ENCODE data around the gene NRGN.

NRGN gene

GRCh38 chr11:124739479-124740276, at the start of gene NRGN:
TSS of gene NRGN (plus strand) at chr11:124739942. CDS start at chr11:124740085, 143 bp downstream.
- peak; percentile 73 for DNase-seq

- no peak for DNase-seq
These were observed 46.6 kb upstream of the NRGN start for GRCh38 chr11:124693142-124693541.

- no peak for DNase-seq
These were observed 40.2 kb upstream of the NRGN start for GRCh38 chr11:124699547-124699946.

GRCh38 chr11:124700028-124700427, 39.7 kb upstream of the NRGN start:
- DNase-seq, result no peak

DNA sequence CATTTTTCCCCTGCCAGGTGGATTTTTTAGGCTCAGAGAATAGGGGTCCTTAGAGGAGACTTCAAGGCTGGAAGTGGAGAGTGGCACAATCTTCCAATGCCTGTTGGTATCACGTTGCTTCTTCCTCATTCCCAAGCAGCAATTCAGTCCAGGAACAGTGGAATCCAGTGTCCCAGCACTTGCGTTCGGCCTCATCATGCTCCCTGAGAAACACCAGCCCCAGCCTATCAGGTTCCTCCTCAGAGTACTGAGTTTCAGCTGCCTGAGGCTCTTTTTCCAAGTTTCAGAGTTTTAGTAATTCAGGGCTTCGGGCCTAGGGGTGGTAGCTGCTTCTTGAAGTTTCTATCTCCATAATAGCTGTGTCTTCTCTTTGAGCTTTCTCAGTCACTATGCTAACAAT, 31.9 kb upstream of the NRGN start:
- DNase-seq, result no peak

DNA sequence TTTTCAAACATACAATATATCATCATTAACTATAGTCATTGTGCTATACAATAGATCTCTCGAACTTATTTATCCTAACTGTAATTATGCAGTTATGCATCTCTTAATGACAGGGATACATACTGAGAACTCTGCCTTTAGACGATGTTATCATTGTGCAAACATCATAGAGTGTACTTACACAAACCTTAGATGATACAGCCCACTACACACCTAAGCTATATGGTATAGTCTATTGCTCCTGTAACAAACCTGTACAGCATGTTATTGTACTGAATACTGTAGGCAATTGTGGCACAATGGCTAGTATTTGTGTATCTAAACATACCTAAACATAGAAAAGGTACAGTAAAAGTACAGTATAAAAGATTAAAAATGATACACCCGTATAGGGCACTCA, 27.4 kb upstream of the NRGN start:
- no peak for DNase-seq

- DNase-seq, result no peak
These were observed 23.2 kb upstream of the NRGN start for GRCh38 chr11:124716591-124716990.

DNA sequence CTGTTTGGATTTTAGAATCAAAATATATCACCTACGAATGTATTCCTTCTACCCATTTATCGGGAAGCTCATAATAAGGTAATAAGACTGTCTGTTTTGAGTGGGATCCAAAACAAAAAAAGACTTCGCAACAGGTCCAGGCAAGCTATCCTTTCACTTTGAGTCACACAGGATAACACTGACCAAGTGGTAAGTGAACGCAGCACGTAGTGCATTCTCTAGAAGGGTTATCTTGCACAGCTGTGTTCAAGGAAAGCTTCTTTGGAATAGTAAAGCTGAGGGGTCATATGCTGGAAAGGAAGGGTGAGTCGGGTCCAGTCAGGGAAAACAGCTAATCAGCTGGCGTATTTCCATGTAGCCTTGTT, 22.3 kb upstream of the NRGN start:
- no peak for DNase-seq

DNA sequence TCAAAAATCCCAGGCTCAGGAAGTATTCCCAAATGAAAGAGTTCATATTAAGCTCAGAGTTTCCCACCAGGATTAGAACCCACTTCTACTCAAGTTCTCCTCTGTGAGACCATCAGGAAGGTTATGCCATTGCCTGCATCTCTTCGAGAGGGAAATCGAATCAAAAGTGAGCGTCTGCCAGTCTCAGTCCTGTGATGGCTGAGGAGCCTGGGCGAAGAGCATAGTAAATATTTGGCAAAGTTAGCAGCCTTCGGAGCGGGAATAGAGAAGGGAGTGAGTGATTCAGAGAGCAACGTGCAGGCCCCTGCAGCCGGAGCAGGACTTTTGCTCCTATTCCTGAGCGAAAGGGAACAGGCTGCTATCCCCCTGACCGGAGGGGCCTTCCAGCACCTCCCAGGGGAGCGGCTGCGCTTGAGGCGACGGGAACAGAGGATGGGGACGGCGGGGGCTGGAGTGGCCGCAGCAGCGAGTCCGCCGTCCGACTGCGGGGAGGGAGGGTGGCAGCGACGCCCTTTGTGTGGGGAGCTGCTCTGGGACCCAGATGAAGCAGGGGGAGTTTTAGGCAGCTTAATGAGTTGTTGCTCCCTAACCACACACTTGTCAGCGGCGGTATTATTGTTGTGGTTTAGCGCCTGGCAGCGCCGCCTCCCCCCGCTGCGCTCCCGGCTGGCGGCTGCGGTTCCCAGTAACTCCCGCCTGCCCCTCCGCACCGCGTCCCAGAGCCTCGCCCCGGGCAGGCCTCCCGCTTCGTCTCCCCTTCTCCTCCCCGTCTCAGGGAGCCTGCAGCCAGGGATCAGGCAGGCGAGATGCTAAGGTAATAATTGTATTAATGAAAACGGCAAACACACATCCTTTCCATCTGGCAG, 21.7 kb upstream of the NRGN start:
- no peak for DNase-seq

GRCh38 chr11:124718801-124719200, 20.9 kb upstream of the NRGN start:
- DNase-seq, result no peak

GRCh38 chr11:124719534-124719933, 20.2 kb upstream of the NRGN start:
- no peak for DNase-seq

- DNase-seq, result no peak
These were observed 17.6 kb upstream of the NRGN start for GRCh38 chr11:124722176-124722575.

DNA sequence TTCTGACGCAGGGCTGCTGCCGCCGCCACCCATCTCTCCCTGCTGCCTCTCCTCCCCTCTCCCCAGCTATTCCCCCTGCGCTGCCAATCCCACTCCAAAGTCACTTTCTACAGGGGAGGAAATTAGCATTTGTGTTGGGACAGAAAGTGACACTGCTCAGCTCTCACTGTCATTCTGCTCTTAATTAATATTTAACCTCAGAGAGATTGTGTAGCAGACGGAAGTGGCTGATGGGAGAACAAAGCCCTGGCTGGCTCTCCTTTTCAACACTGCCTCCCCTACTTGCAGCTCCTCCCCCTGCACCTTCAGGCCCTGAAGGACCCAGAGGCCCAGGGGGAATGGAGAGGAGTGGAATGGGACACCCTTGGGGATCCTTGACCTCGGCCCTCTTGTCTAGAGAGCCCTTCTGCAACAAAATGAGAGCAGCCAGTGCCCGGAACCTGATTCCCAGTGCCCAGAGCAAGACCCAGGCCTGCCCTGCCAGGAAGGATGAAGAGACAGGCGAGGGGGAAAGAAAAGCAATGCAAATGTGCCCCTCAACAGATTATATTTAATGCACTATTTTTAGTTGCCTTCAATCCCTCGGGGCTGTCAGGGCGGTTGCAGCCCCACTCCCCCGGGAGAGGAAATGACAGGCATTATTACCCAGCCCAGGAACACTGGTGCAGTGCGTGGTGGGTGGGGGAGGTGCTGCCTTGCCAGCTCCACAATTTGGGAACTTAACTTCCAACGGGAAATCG, 14.6 kb upstream of the NRGN start:
- DNase-seq, result no peak

GRCh38 chr11:124725719-124726105, 14.0 kb upstream of the NRGN start:
- no peak for DNase-seq

DNA sequence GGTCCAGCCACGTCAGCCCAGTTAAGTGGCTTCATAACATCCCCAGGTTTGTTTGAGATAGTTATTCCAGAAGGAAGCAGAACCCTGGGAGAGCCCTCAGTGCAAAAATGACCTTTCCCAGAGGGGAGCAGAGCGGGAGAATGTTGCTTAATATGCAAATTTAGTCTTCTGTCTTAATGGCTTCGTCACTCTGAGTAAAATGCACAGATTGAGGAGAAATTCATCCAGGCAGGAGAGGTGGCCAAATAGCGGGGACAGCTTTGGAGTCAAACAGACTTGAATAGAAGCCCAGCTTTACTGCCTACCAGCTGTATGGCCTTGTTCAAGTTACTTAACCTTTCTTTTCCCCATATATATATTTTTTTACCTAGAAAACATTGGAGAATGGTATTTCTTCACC, 12.3 kb upstream of the NRGN start:
- no peak for DNase-seq

GRCh38 chr11:124728134-124728533, 11.6 kb upstream of the NRGN start:
- DNase-seq, result no peak

DNA sequence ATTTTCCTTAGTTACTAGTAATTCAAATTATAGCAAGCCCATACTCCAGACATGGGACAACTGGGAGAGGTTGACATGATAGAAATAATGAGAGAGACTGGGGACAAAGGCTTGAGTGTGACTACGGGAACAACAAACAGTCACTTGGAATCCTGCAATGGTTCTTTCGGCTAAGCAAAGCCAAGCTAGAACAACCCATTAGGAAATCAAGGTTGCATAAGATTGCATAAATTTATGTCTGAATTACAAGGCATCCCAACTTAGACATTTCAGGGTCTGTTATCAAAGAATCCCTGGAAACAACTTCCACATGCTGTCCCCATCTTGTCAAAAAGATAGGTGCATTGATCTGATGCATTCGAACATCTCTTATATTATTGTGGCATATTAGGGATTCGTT, 10.2 kb upstream of the NRGN start:
- DNase-seq, result no peak

DNA sequence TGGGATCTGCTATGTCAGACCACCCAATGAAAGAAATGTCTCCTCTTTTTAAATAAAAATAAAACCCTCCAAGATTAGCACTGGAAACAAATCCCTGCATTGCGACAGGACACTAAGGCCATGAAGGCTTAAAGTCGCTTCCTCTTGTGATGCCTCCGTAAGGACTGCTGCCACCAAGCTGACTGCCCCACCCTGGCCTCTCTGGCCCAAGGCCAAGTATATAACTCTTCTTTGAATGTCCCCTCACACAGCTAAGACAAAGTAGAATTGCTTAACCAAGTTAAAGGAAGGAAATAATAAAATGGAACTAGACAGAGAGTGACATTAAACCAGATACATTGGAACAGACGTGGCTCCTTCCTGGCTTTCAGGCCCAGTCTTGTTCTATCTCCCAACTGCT, 7.5 kb upstream of the NRGN start:
- DNase-seq, result no peak

- DNase-seq, result no peak
These were observed 3.0 kb upstream of the NRGN start for GRCh38 chr11:124736736-124737135.

GRCh38 chr11:124737638-124738305, 2.0 kb upstream of the NRGN start:
- no peak for DNase-seq

DNA sequence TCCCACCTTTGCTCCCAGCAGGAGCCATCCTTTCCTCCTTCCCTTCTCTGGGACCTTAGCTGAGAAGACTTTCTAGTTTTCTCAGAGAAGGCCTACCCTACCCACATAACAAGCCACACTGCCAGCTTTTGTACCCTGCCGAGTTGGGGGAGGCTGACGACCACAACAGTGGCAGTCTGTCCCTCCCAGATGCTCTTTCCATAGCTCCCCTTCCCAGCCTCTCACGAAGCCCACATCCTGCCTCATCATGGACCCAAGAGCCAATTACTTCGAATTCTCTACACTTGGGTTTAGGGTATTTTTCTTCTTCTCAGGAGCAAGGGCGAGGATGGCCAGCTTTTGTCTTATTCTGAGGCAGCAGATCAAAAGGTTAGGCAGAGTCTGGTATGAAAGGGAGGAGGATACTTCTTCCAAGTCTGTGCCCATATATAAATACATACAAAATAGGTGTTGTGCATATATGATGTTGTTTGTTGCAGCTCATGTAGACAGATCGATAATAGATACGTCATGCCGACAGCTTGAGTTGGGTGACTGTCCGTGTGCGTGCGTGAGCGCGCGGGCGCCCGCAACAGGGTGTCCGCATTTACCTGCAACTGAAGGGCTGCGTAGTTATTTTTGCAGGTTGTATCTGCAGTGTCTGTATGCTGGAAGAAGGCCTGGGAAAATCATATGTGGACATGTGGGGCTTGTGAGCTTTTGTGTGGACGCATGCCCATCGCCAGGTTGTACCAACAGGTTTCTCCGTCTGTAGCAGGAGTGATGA, 846 bp upstream of the NRGN start:
- no peak for DNase-seq

- no peak for DNase-seq
These were observed 638 bp downstream of the NRGN start for GRCh38 chr11:124740277-124740882.
